ENCODE measurements around the gene ARHGDIA. TPM values are rescaled to one million over a fixed set of nuclear protein-coding genes. Genes with fewer than 3 reads are reported as not detected.

ARHGDIA gene
- total RNA-seq, 1 donor from 2014 or later = 120 TPM

GRCh38 chr17:81908793-81909192 is 37.7 kb upstream of the ARHGDIA start:
- H3K27me3 ChIP-seq = no peaks in the 10 kb centered on the region
- intact Hi-C loops (cut with DNase I) = no loop called here
- TF ChIP-seq POLR2A (IDR thresholded peaks at IDR 0.05) (no peak), POLR2AphosphoS5 (IDR thresholded peaks at IDR 0.05; ENCODE audit: insufficient read depth in 1 of 2, low read depth in 1 of 2) (no peak)
- TF ChIP-seq, protein P1, sequence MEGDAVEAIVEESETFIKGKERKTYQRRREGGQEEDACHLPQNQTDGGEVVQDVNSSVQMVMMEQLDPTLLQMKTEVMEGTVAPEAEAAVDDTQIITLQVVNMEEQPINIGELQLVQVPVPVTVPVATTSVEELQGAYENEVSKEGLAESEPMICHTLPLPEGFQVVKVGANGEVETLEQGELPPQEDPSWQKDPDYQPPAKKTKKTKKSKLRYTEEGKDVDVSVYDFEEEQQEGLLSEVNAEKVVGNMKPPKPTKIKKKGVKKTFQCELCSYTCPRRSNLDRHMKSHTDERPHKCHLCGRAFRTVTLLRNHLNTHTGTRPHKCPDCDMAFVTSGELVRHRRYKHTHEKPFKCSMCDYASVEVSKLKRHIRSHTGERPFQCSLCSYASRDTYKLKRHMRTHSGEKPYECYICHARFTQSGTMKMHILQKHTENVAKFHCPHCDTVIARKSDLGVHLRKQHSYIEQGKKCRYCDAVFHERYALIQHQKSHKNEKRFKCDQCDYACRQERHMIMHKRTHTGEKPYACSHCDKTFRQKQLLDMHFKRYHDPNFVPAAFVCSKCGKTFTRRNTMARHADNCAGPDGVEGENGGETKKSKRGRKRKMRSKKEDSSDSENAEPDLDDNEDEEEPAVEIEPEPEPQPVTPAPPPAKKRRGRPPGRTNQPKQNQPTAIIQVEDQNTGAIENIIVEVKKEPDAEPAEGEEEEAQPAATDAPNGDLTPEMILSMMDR (IDR thresholded peaks at IDR 0.05) = no peak
- no peak for DNase-seq (ENCODE audit: extremely low spot score in 2 of 2)
- H3K36me3 ChIP-seq = peaks cover 0 to 18% of the 10 kb centered on the region in 2 donors
- peaks cover 19% of the 10 kb centered on the region for H3K4me1 ChIP-seq
- H3K27ac ChIP-seq = no peak overlapping the region
- H3K9me3 ChIP-seq = no peaks in the 10 kb centered on the region
- H3K4me3 ChIP-seq = no peak overlapping the region

- H3K4me3 ChIP-seq = no peak overlapping the region
- no peaks in the 10 kb centered on the region for H3K9me3 ChIP-seq
- no peak overlapping the region for H3K27ac ChIP-seq
- no peaks in the 10 kb centered on the region for H3K27me3 ChIP-seq
- no peak for DNase-seq (ENCODE audit: extremely low spot score in 2 of 2)
- intact Hi-C loops (cut with DNase I) = no loop called here
- H3K36me3 ChIP-seq = peaks cover 0 to 6% of the 10 kb centered on the region in 2 donors
- TF ChIP-seq POLR2A (IDR thresholded peaks at IDR 0.05) (no peak), POLR2AphosphoS5 (IDR thresholded peaks at IDR 0.05; ENCODE audit: insufficient read depth in 1 of 2, low read depth in 1 of 2) (no peak)
- TF ChIP-seq, protein P1 (IDR thresholded peaks at IDR 0.05) = no peak
- H3K4me1 ChIP-seq = peaks cover 24% of the 10 kb centered on the region
Observed at GRCh38 chr17:81907219-81908145, 36.3 kb upstream of the ARHGDIA start.

DNA sequence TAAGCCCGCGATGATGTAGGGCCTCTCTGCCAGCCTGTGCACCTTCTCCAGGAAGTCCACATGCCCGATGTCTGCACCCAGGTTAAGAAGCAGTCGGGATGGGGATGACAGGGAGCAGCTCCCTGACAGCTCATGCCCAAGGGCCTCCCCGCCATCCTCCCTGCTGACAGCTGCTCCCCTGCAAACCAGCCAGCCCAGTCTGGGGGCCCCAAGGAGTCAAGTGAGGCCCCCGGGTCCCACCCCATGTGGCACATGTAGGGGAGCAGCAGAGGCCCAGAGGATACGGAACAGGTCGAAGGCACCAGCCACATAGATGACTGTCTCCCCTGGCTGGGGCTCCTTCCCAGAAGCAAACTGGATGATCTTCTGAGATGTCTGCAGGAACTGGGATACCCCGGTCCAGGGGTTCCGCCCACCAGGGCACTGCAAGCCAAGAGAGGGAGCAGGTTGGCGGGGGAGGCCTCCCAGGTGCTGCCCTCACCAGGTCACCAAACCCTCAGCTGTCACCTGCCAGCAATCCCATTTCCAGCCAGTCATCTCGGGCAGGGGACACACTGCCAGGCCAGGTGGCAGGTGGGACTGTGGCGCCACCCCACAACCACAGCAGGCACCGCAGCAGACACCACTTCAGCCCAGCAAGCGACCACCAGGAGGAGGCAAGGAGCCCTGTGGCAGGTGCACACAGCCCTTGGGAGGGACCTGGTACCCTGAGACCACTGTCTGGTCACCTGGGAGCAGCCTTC is 35.5 kb upstream of the ARHGDIA start:
- H3K9me3 ChIP-seq = no peaks in the 10 kb centered on the region
- peaks cover 25% of the 10 kb centered on the region for H3K4me1 ChIP-seq
- H3K36me3 ChIP-seq = peaks cover 0 to 6% of the 10 kb centered on the region in 2 donors
- H3K27me3 ChIP-seq = no peaks in the 10 kb centered on the region
- H3K4me3 ChIP-seq = no peak overlapping the region
- intact Hi-C loops (cut with DNase I) = no loop called here
- TF ChIP-seq POLR2A (IDR thresholded peaks at IDR 0.05) (no peak), POLR2AphosphoS5 (IDR thresholded peaks at IDR 0.05; ENCODE audit: insufficient read depth in 1 of 2, low read depth in 1 of 2) (no peak)
- TF ChIP-seq, protein P1 (IDR thresholded peaks at IDR 0.05) = no peak
- H3K27ac ChIP-seq = no peak overlapping the region
- no peak for DNase-seq (ENCODE audit: extremely low spot score in 2 of 2)

DNA sequence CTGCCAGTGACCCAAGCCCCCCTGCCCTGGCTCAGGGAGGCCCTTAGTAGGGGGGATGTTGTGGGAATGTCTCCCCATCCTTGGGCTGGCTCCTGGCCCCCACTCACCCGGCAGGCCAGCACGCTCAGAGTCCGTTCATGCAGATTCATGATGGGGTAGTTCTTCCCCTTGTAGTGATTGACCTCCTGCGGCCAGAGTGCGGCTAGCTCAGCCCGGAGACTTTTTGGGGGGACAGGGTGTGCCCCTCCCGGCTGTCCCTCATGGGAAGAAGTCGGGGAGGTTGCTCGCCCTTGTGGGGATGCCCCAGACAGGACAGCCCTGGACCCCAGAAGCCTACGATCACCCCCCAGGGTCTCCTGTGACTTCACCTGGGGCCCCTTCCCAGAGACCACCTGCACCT is 34.9 kb upstream of the ARHGDIA start:
- TF ChIP-seq, protein P1 (IDR thresholded peaks at IDR 0.05) = no peak
- TF ChIP-seq POLR2A (IDR thresholded peaks at IDR 0.05) (no peak), POLR2AphosphoS5 (IDR thresholded peaks at IDR 0.05; ENCODE audit: insufficient read depth in 1 of 2, low read depth in 1 of 2) (no peak)
- H3K27ac ChIP-seq = no peak overlapping the region
- H3K27me3 ChIP-seq = no peaks in the 10 kb centered on the region
- H3K36me3 ChIP-seq = peaks cover 0 to 6% of the 10 kb centered on the region in 2 donors
- intact Hi-C loops (cut with DNase I) = no loop called here
- H3K4me1 ChIP-seq = peaks cover 28% of the 10 kb centered on the region
- DNase-seq (ENCODE audit: extremely low spot score in 2 of 2) = no peak
- H3K9me3 ChIP-seq = no peaks in the 10 kb centered on the region
- no peak overlapping the region for H3K4me3 ChIP-seq

All from vagina (tissue), 2 donors.